NCI-H2196 treated with DMSO at 0.1 percent for 48 hours (cell line): ENCODE measurements around the gene CELA2A.
"Not testable (repeated sequence)": the region's sequence is repeated elsewhere in the genome, so short reads cannot be mapped to it uniquely, and the experiment has no call there.

Experiments
- DNase-seq: peaks from one replicate; lab custom pipeline; 2025; ENCODE audit not compliant: unreplicated experiment; lab: John Stamatoyannopoulos, UW

CELA2A gene

GRCh38 chr1:15492596-15492995 lies 36.1 kb downstream of the CELA2A start:
- no peak for DNase-seq

DNA sequence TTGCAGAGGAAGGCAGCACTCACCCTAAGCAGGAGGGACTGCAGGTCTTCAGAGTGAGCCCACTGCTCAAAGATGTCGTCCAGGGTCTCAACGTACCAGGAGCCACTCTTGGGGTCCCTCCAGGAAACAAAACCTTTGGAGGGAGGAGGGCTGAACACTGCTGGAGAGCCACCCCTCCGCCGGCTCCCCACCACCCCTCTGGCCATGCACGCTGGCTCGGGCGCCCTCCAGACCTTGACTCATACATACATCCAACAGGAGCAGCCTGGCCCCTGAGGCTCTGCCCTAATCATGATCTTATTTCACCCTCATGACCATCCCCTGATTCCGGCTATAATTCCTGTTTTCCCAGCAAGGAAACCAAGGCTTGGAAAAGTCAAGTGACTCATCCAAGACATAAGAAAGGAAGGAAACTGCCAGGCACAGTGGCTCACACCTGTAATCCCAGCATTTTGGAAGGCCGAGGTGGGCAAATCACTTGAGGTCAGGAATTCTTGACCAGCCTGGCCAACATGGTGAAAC lies 37.4 kb downstream of the CELA2A start:
- DNase-seq: no peak

GRCh38 chr1:15500184-15501178 lies 43.9 kb downstream of the CELA2A start:
- no peak for DNase-seq

GRCh38 chr1:15501208-15502032 lies 44.9 kb downstream of the CELA2A start:
- peak; percentile 40 for DNase-seq

DNA sequence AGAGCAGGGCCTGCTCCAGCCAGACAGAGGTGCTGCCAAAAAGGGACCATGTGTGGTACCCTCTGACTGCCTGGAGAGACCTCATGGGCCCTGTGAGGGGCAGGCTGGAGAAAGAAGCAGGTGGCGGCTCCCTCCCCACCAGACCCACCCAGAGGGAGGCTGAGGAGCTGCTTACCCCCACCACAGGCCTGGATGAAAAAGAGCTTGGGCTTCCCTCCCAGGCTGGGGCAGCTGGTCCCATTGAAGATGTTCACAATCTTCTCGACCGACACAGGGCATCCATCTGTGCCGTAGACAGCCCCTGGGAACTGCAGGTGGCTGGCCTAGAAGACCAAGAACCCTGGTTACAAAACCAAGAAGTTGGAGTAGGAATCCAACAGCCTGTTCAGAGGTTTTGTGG lies 47.9 kb downstream of the CELA2A start:
- no peak for DNase-seq

DNA sequence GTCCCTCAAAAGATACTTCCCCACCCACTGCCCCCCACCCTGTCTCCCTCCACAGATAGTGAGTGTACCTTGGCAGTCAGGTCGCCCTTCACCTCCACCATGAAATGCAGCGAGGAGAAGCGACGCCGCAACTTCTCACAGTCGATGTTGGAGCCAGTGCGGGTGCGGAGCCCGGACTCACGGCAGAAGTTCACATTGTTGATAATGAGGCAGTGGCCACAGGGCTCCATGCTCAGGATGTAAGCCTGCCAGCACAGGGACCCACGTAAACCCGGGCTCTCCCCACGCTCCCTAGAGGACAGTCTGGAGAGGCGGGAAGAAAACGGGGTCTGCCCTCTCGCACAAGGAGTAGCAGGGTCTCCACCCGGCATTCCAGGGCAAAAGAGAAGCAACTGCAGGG lies 50.3 kb downstream of the CELA2A start:
- no peak for DNase-seq

DNA sequence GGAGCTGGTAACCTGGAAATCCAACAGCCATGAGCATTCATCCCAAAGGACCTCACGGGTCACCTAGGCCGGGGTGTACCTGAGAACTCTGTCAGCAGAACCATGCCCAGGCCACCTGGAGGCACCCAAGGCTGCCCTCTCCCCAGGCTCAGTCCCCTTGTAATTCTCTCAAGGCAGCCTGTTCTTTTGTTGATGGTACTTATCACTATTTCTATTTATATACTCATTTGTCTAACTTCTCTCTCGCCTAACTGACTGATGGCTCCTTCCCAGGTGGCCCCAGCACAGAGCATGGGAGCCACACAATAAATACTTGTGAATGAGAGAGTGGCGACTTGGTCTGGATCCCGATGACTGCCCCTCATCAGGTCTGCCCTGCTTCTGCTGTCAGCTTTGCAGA lies 50.7 kb downstream of the CELA2A start:
- no peak for DNase-seq

- no peak for DNase-seq
These were observed 52.4 kb downstream of the CELA2A start for GRCh38 chr1:15508700-15509487.

GRCh38 chr1:15509586-15509985 lies 53.1 kb downstream of the CELA2A start:
- no peak for DNase-seq

DNA sequence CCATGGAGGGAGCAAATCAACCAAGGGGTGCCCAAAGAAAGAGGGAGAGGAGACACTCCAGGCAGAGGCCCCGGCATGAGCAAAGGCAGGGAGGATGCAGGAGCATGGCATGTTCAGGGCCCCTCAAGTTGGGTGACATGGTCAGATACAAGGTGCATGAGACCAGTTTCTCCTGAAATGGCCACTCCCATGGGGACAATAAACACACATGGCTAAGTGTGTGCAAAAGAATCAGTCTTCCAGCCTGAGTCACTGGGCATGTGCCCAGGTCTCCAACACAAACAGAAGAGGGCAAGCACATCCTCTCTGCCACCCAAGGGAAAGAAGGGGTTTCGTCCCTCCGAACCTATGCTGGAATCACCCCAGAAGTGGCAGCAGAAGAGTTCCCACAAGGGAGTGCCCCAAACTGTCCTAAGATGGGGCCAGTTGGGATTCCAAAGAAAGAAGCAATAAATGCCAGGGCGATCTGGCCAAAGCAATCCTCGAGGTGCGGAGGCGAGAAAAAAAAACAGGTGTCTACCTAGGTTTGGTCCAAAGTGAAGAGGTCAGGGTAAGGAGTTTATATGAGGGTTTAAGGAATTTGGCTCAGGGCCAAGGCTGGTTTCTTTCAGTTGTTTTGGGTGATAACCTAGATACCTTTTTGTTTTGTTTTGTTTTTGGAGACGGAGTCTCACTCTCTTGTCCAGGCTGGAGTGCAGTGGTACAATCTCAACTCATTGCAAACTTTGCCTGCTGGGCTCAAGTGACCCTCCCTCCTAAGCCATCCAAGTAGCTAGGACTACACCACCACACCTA lies 54.3 kb downstream of the CELA2A start:
- DNase-seq: no peak

- no peak for DNase-seq
These were observed 56.7 kb downstream of the CELA2A start for GRCh38 chr1:15513192-15513591.

GRCh38 chr1:15513919-15514318 lies 57.4 kb downstream of the CELA2A start:
- no peak for DNase-seq

- not testable (repeated sequence) for DNase-seq
These were observed 58.0 kb downstream of the CELA2A start for GRCh38 chr1:15514557-15514956.

DNA sequence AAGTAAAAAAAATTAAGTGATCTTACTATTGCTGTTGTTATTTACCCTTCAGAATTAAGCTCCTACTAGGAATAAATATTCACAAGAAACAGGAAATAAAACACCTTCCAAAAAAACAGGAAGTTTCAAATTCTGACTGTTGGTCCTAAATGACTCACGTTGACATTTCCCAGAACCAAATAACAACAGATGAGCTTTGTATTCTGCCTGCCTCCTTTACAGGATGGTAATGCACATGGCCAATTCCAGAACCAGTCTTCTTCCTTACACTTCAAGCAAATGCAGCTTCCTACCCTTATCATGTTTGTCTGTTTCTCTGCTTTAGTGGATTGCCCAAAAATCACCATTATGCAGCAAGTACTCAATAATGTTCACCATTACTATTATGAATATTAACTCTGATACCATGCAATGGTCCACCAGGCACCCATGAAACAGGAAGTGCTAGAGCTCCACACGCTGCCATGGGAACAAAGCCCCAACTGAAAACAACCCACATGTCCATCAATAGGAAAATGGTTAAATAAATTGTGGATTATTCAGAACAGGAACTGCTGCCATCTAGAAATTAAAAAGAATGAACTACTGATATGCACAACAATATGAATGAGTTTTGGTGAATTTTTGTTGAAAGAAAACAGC lies 58.6 kb downstream of the CELA2A start:
- no peak for DNase-seq

- DNase-seq: no peak
These were observed 63.1 kb downstream of the CELA2A start for GRCh38 chr1:15519625-15520024.

DNA sequence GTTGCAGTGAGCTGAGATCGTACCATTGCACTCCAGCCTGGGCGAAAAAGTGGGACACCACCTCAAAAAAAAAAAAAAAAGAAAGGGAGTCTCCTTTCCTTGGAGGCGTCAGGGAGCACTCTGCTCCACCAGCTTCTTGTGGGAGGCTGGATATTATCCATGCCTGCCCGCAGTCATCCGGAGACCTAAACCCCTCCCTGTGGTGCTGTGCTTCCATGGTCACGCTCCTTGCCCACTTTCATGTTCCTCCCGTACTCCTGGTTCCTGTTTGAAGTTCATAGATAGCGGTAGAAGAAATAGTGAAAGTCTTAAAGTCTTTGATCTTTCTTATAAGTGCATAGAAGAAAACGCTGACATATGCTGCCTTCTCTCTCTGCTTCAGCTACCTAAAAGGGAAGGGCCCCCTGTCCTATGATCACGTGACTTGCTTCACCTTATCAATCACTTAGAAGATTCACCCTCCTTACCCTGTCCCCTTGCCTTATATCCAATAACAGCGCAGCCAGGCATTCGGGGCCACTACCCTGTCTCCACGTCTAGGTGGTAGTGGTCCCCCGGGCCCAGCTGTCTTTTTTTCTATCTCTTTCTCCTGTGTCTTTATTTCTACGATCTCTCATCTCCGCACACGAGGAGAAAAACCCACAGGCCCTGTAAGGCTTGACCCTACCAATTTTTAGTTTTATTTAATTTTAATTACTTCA lies 64.8 kb downstream of the CELA2A start:
- not testable (repeated sequence) for DNase-seq
